GM15510 (cell line): ENCODE results near the gene SLX9.

Experiments used
- POLR2A ChIP-seq: IDR thresholded peaks from 3 replicates; pipeline ENCODE4 v1.6.1; 2011; ENCODE audit warnings: borderline replicate concordance; ENCODE audit not compliant: insufficient read length; ENCODE audit errors: extremely low read depth

SLX9 gene

GRCh38 chr21:45004481-45005247, 64.8 kb downstream of the SLX9 start:
- TF ChIP-seq POLR2A = no peak

- TF ChIP-seq POLR2A = no peak
These were observed 66.8 kb downstream of the SLX9 start for GRCh38 chr21:45006536-45007095.

- no peak for TF ChIP-seq POLR2A
These were observed 69.8 kb downstream of the SLX9 start for GRCh38 chr21:45009616-45010015.

GRCh38 chr21:45010096-45010495, 70.3 kb downstream of the SLX9 start:
- no peak for TF ChIP-seq POLR2A

GRCh38 chr21:45010860-45011259, 71.0 kb downstream of the SLX9 start:
- no peak for TF ChIP-seq POLR2A

- no peak for TF ChIP-seq POLR2A
These were observed 71.6 kb downstream of the SLX9 start for GRCh38 chr21:45011426-45011825.

- TF ChIP-seq POLR2A = no peak
These were observed 72.3 kb downstream of the SLX9 start for GRCh38 chr21:45011911-45012661.

GRCh38 chr21:45012662-45013259, 72.9 kb downstream of the SLX9 start:
- TF ChIP-seq POLR2A = no peak

- no peak for TF ChIP-seq POLR2A
These were observed 73.5 kb downstream of the SLX9 start for GRCh38 chr21:45013260-45013841.

- no peak for TF ChIP-seq POLR2A
These were observed 75.1 kb downstream of the SLX9 start for GRCh38 chr21:45014747-45015468.

GRCh38 chr21:45015469-45015860, 75.6 kb downstream of the SLX9 start:
- no peak for TF ChIP-seq POLR2A

GRCh38 chr21:45016031-45016405, 76.2 kb downstream of the SLX9 start:
- no peak for TF ChIP-seq POLR2A

- no peak for TF ChIP-seq POLR2A
These were observed 76.7 kb downstream of the SLX9 start for GRCh38 chr21:45016406-45017038.
